GM21786 (cell line): ENCODE measurements around the gene MLST8.
"Not testable (repeated sequence)": the region's sequence is repeated elsewhere in the genome, so short reads cannot be mapped to it uniquely, and the experiment has no call there.

Experiments used
- ATAC-seq: cut with Tn5 transposase; IDR thresholded peaks from one replicate; pipeline ENCODE4 v1.9.1; 2021; ENCODE audit not compliant: unreplicated experiment

MLST8 gene

DNA sequence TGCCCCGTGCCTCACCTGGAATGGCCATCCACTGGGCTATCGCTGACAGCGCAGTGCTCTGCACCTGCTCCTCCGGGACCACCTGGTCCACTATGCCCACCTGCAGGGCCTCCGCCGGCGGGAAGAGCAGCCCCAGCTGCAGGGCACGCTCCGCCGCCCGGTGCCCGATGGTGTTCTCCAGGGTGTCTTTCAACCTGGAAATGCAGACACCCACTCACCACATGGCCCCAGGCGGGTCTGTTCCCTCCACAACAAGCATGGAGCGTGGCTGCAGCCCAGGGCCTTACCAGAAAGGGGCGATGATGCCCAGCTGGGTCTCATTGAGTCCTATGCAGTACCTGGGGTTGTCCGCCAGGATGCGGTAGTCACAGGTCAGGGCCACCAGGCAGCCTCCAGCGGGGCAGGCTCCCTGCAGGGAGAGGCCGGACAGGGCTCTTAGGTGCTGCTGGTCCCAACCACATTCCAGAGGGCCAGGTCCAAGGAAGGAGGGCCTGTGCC is 37.8 kb downstream of the MLST8 start:
- no peak for ATAC-seq

DNA sequence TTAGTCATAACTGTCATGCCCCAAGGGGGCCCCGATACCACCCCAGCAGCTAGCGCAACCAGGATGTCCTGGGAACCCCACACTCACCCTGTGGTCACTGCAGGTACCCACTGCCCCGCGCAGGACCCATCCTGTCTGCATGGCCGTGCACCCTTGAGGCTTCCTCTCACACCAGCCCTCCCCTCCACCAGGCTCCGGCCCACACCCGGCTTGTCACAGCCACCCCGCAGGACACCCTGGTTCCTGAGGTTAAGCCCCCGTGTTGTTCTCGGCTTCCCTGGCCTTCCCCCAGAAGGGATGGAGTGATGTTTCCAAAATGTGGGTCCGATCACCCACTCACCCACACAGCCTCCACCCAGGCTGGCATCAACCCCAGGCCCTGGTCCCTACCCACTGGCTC is 38.5 kb downstream of the MLST8 start:
- ATAC-seq, result no peak

DNA sequence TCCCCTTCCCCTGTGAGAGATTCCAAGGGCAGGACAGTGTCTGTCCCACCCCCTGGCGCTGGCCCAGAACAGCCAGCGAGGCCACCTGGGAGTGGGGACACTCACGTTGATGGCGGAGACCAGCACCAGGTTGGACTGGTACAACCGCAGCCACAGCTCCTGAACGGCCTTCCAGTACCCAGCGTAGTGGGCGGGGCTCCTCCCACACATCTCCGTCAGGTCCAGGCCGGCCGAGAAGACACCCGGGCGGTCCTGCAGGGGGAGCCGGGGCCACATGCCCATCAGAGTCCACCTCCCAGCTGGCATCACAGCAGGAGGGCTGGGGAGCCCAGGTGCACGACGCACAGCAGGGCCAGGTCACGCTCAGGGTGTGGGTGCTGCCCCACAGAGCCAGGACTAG is 39.0 kb downstream of the MLST8 start:
- ATAC-seq, result no peak

DNA sequence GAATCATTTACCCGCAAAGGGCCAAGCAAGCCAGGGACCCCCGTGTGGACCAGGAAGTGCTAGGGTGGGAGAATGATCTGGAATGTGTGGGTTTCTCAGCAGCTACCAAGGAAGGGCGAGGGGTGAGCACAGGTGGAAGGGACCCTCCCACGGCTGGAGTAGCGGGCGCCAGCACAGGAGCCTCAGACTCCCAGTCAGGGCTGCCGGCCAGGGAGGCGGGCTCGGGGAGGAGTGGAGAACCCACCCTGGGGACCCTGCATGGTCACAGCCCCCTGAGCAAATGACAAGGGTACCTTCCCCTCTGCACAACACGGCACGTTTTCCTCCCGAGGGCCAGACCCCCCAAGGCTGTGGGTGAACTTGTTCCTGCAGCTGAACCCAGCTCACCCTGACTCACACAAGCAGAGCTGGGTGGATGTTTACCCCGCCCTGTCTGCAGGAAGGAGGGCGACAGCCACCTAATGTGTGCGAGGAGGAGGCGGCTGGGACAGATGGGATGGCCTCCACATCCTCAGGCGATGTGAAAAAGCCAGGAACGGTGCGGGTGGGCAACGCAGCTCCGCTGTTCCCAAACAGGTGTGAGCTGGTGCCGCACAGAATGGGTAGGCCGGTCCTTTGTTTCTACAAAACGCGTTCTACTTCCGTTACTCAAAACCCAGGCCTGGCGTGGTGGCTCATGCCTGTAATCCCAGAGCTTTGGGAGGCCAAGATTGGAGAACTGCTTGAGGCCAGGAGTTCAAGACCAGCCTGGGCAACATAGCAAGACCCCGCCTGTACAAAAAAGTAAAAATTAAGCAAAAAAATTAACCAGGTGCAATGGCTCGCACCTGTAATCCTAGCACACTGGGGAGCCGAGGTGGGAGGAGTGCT is 39.9 kb downstream of the MLST8 start:
- no peak for ATAC-seq

DNA sequence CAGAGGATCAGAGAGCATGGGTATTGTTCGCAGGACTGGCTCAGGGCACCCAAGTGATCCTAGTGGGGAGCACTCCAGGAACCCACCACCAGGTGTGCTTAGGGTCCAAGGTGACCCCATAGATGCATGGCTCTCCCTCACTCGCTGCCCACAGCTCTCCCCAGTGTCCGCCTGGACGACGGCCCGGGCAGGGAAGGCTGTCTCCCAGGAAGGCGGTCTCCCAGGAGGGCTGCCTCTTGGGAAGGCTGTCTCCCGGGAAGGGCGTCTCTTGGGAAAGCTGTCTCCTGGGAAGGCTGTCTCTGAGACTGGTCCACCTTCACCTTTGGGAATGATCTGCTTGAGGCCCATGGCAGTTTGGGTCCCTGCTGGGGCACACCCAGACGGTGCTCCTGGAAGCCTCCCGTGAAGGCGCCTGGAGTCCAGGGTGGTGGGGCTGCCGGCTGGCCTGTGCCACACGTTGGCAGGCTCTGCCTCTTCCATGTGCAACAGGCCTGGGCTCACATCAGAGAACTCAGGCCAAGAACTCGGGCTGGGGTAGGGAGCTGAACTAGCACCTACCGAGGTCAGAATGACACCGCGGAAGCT is 41.1 kb downstream of the MLST8 start:
- no peak for ATAC-seq

DNA sequence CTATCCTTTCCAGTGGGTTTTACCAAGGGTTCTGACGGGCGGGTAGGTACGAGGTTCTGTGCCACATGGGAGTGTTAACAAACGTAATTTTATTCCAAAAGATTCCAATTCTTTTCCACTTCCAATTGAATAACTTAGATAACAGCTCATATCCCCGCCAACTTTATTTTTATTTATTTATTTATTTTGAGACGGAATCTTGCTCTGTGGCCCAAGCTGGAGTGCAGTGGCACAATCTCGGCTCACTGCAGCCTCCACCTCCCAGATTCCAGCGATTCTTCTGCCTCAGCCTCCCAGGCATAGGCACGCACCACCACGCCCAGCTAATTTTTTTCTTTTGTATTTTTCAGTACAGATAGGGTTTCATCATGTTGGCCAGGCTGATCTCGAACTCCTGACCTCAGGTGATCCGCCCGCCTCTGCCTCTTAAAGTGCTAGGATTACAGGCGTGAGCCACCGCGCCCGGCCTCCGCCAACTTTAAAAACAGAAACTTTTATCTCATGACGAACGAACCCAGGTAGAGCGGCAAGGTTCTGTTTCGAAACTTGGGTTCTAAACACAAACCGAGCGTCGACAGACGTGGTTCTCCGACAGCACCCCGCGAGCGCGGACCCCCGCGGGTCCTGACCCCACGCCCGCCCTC is 45.5 kb downstream of the MLST8 start:
- no peak for ATAC-seq

DNA sequence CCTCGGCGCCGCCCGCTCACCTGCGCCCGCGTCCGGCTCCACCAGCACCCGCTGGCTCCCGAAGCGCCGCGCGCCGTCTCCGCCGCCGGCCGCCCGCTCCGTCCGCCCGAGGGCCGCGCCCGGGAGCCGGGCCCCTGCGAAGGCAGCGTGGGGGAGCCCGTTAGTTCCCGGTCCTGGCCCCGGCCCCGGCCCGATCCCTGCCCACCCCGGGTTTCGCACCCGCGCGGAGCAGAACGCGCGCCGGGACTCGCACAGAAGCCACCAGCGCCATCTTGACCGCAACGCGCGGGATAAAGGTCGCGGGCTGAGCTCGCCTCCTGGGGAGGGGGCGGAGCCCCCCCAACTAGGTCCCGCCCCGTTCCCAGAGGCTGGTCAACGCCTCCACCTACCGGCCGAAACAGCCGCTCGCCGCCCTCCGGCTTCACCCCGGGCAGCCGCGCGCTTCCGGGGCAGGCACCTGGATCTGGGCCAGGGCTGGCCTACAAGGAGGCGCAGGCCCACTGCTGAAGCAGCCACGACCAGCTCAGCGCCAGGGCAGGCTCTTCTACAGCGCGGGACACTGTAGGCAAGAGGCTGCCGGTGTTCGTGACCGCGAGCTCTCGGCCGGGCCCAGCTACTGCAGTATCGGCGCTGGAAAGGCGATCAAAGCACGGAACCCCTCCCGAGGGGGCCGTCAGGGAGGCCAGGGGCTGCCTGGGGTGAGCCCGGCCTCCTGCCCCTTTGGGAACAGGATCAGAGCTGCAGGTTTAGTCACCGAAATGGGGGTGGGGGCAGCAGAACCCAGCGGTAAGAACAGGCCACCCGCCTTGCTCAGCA is 46.2 kb downstream of the MLST8 start, which contains the start of gene ECI1:
TSS of gene ECI1 (minus strand) at position 292 of the 816 bp plus-strand sequence. CDS start at position 271, 21 bp downstream.
- peak; percentile 93 for ATAC-seq

DNA sequence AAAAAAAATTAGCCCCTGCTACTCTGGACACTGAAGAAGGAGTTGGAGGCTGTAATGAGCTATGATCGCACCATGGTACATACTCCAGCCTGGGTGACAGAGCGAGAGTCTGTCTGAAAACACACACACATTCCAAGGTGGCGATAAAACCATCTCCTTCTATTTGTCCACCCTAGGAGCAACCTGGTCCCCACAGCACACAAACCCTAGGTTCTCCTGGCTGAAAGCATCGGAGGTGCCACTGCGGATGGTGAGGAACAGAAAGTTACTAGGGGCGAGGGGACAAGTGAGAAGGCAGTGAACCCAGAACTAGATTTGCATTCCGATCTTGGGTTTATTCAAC is 47.5 kb downstream of the MLST8 start:
- ATAC-seq, result no peak

DNA sequence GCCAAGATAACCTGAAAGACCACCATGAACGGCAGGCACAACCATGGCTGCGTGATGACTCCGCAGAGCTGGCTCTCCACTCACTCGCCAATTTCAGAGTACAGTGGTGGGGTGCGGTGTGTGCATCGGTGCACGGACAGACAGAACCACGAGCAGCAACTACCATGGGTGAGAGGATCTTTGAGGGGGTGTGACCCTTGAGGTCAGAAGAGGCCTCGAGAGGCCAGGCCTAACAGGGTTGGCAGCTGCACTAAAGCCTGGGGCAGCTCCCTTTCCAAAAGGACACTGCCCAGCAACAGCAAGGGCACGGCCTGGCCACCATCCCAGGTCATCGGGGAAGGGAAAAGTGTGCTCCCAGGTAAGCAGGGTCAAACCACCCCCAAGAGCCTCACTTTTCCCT is 48.0 kb downstream of the MLST8 start:
- ATAC-seq, result no peak

DNA sequence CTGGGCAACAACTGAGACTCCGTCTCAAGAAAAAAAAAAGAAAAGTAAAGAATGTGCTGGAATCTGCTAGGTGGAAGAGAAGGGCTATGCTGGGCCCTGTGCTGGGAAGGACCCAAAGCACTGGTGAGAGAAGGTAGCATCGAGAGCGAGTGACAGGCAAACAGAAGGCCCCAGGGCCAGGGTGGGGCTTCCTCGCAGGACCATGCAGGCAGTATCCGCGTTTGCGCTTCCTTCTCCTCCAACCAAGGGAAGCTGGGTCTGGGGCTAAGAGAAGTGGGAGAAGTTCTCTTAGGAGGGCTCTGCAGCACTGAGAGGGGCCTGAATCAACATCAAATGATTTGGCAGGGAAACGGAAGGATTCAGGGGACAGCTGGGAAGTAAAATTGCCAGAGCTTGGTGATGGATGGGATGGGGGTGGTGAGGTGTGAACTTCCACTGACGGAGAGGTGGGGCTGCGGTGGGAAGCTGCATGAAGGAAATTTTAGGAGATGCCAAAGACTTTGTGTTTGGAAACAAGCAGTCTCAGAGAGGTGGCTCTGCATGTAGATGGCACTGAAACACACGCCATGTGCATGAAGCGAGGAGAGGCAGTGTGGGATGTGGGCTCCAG is 51.4 kb downstream of the MLST8 start:
- no peak for ATAC-seq

DNA sequence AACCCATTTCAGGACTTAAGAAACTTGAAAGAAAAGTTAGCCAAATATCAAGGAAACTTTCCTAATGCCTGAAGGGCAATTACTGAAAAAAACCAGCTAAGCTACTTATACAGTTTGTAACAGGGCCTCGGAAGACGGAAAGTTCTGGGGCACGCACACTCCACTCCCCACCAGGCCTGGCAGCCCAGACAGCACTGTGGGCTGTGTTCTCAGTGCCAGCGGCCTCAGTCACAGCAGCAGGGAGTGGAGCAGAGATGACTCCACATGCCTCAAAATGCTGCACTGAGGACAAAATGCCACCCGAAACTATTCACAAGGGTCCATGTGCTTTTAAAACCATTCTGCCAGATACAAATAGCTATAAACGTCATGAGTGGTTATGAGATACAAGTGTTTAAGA is 52.5 kb downstream of the MLST8 start:
- ATAC-seq, result no peak

DNA sequence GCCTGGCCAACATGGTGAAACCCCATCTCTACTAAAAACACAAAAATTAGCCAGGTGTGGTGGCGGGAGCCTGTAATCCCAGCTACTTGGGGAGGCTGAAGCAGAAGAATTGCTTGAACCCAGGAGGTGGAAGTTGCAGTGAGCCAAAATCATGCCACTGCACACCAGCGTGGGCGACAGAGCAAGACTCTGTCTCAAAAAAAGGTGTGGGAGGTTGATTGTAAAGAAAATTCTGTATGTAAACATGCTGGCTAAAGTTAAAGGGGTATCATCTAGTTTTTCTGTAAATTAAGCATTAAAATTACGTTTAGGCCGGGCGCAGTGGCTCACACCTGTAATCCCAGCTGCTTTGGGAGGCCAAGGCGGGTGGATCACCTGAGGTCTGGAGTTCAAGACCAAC is 53.3 kb downstream of the MLST8 start:
- ATAC-seq, result not testable (repeated sequence)
